Sigmoid colon (tissue), 7 donors: ENCODE measurements around the gene UBL4A. TPM values are rescaled to one million over a fixed set of nuclear protein-coding genes. Genes with fewer than 3 reads are reported as not detected.

Source experiments
- DNase-seq: peaks from one replicate; pipeline ENCODE4 v3.0.0-alpha.2; 2019
- H3K27ac ChIP-seq, 4 donors: fragments of 200-600 bp; sonication (generic); one replicate each; pipeline ENCODE4 v1.5.1; 2016 to 2019; ENCODE audit warnings: mild to moderate bottlenecking in 1 of 4
- H3K27me3 ChIP-seq, 3 donors: fragments of 200-600 bp; sonication (generic); one replicate each; pipeline ENCODE4 v1.5.1; 2019; ENCODE audit warnings: mild to moderate bottlenecking in 1 of 3
- H3K36me3 ChIP-seq, 4 donors: fragments of 200-600 bp; sonication (generic); one replicate each; pipeline ENCODE4 v1.5.1; 2016 to 2019
- H3K4me1 ChIP-seq, 4 donors: fragments of 200-600 bp; sonication (generic); one replicate each; pipeline ENCODE4 v1.5.1; 2017 to 2019
- H3K4me3 ChIP-seq, 4 donors: fragments of 200-600 bp; sonication (generic); one replicate each; pipeline ENCODE4 v1.5.1; 2017 to 2019; ENCODE audit warnings: mild to moderate bottlenecking in 2 of 4, moderate library complexity in 1 of 4
- H3K9me3 ChIP-seq, 4 donors: fragments of 200-600 bp in 3 of 4; sonication (generic) in 3 of 4; one replicate each; pipeline versions ENCODE4 v1.5.1 to v1.6.1; 2013 to 2019
- CTCF ChIP-seq, 4 experiments: fragments of 450-650 bp in 3 of 4; fragments of 200-600 bp in 1 of 4; IDR thresholded peaks; one replicate each; pipeline ENCODE4 v1.5.1; 2016 to 2019; ENCODE audit warnings: antibody characterized with exemption in 4 of 4, mild to moderate bottlenecking in 3 of 4, moderate library complexity in 2 of 4
- EP300 ChIP-seq, 4 donors: sonication (generic); formaldehyde crosslinking; IDR thresholded peaks; one replicate each; pipeline ENCODE4 v1.6.1; 2017; ENCODE audit warnings: antibody characterized with exemption in 4 of 4
- POLR2A ChIP-seq, 2 donors: fragments of 450-650 bp; IDR thresholded peaks; one replicate each; pipeline ENCODE4 v1.6.1; 2016; ENCODE audit warnings: antibody characterized with exemption in 2 of 2, mild to moderate bottlenecking in 2 of 2, moderate library complexity in 2 of 2
- POLR2AphosphoS5 ChIP-seq, 4 donors: sonication (generic); formaldehyde crosslinking; IDR thresholded peaks; one replicate each; pipeline ENCODE4 v1.6.1; 2017; ENCODE audit warnings: antibody characterized with exemption in 4 of 4
- WGBS, 2 donors: extraction: QIAGEN DNeasy Blood & Tissue Kit; methylation state at CpG; one replicate each; pipeline ENCODE4 v1.1.7; 2013; 5-methylcytosine and 5-hydroxymethylcytosine counted together
- intact Hi-C: fragments of 100-400 bp; cut with DNase I; formaldehyde crosslinking; loops from one replicate; pipeline ENCODE4 v1.15.1; 2023
- polyA plus RNA-seq, 3 donors: library from polyadenylated mRNA; stranded (reverse); fragments of 200-250 nt; gene quantifications; one replicate each; pipeline ENCODE4 v1.2.3, GENCODE V29; 2013
- total RNA-seq, 4 donors: library from RNA; depleted of rRNA; stranded (reverse); fragments of >200 nt; gene quantifications; one replicate each; pipeline ENCODE4 v1.1.0, GENCODE V29; 2016
- donor health status: healthy with polysubstance abuse.
- donor health status: Bipolar disorder and iron deficiency.
- donor health status: healthy.

Gene UBL4A
- total and polyA plus RNA-seq, 7 donors, result 31.6 to 51.0 (median 40.2) TPM

- Histone ChIP-seq H3K36me3 (peaks cover 0 to 22% (median 2%) of the 10 kb centered on the region in 4 donors), H3K4me1 (peaks cover 0 to 15% (median 11%) of the 10 kb centered on the region in 4 donors), H3K27ac (no peak overlapping the region), H3K27me3 (no peaks in the 10 kb centered on the region), H3K9me3 (no peaks in the 10 kb centered on the region), H3K4me3 (no peak overlapping the region)
- no peak for TF ChIP-seq EP300 (IDR thresholded peaks at IDR 0.05)
- no peak for TF ChIP-seq POLR2AphosphoS5 (IDR thresholded peaks at IDR 0.05)
- no peak for TF ChIP-seq CTCF (IDR thresholded peaks at IDR 0.05)
- no peak for TF ChIP-seq POLR2A (IDR thresholded peaks at IDR 0.05)
- intact Hi-C loops, result no loop called here
- WGBS, 2 donors, result 89 to 93% methylated on average over 8 of the region's 8 CpGs
- no peak for DNase-seq
These were observed 24.0 kb downstream of the UBL4A start for GRCh38 chrX:154462396-154462795.

GRCh38 chrX:154460326-154460725 is 26.1 kb downstream of the UBL4A start:
- no peaks in the 10 kb centered on the region for H3K9me3 ChIP-seq
- WGBS, 2 donors, result 93 to 95% methylated on average over 26 of the region's 26 CpGs
- H3K4me3 ChIP-seq, result no peak overlapping the region
- H3K27ac ChIP-seq, result peak overlapping the region in 1 of 4 donors; percentile 74
- intact Hi-C loops, result no loop called here
- peaks cover 0 to 15% (median 11%) of the 10 kb centered on the region in 4 donors for H3K4me1 ChIP-seq
- peaks cover 0 to 14% (median 0%) of the 10 kb centered on the region in 4 donors for H3K36me3 ChIP-seq
- no peaks in the 10 kb centered on the region for H3K27me3 ChIP-seq
- TF ChIP-seq POLR2A (IDR thresholded peaks at IDR 0.05), result no peak
- no peak for TF ChIP-seq EP300 (IDR thresholded peaks at IDR 0.05)
- no peak for TF ChIP-seq POLR2AphosphoS5 (IDR thresholded peaks at IDR 0.05)
- TF ChIP-seq CTCF (IDR thresholded peaks at IDR 0.05), result no peak
- no peak for DNase-seq

GRCh38 chrX:154459832-154460231 is 26.6 kb downstream of the UBL4A start:
- Histone ChIP-seq H3K4me3 (peak overlapping the region in 3 of 4 donors; percentile 59 to 76 (median 67)), H3K27ac (peak overlapping the region in 3 of 4 donors; percentile 72 to 76 (median 74)), H3K27me3 (no peaks in the 10 kb centered on the region), H3K36me3 (peaks cover 0 to 14% (median 0%) of the 10 kb centered on the region in 4 donors), H3K4me1 (peaks cover 0 to 15% (median 11%) of the 10 kb centered on the region in 4 donors), H3K9me3 (no peaks in the 10 kb centered on the region)
- intact Hi-C loops, result loop anchor here (2.0 kb wide), 1 partner anchor 17 kb away; no protein-coding TSS in a partner anchor
- TF ChIP-seq POLR2A (IDR thresholded peaks at IDR 0.05), result no peak
- TF ChIP-seq CTCF (IDR thresholded peaks at IDR 0.05), result no peak
- TF ChIP-seq EP300 (IDR thresholded peaks at IDR 0.05), result no peak
- TF ChIP-seq POLR2AphosphoS5 (IDR thresholded peaks at IDR 0.05), result no peak
- DNase-seq, result no peak
- 65 to 66% methylated on average over 14 of the region's 14 CpGs for WGBS, 2 donors

- Histone ChIP-seq H3K27me3 (no peaks in the 10 kb centered on the region), H3K9me3 (no peaks in the 10 kb centered on the region), H3K27ac (peak overlapping the region; percentile 66 to 76 (median 73)), H3K4me3 (peak overlapping the region; percentile 43 to 76 (median 63)), H3K4me1 (peaks cover 0 to 15% (median 11%) of the 10 kb centered on the region in 4 donors), H3K36me3 (peaks cover 0 to 8% (median 0%) of the 10 kb centered on the region in 4 donors)
- TF ChIP-seq POLR2A (IDR thresholded peaks at IDR 0.05) (no peak), CTCF (IDR thresholded peaks at IDR 0.05) (no peak), EP300 (IDR thresholded peaks at IDR 0.05) (no peak), POLR2AphosphoS5 (IDR thresholded peaks at IDR 0.05) (no peak)
- intact Hi-C loops, result loop anchor here (2.0 kb wide), 1 partner anchor 18 kb away; no protein-coding TSS in a partner anchor
- WGBS, 2 donors, result 28 to 35% methylated on average over 15 of the region's 15 CpGs
- no peak for DNase-seq
These were observed 27.2 kb downstream of the UBL4A start for GRCh38 chrX:154458954-154459778.
